ENCODE measurements around the gene KCNH8.

KCNH8 gene

GRCh38 chr3:19248143-19248542 lies 99.8 kb downstream of the KCNH8 start:
- Histone ChIP-seq H3K27ac (ENCODE audit: low read depth in 2 of 2, low read length in 2 of 2) (no peak overlapping the region), H3K4me3 (ENCODE audit: low read length in 2 of 2) (no peak overlapping the region), H3K9me3 (ENCODE audit: control insufficient read depth in 2 of 2, low read length in 2 of 2) (no peaks in the 10 kb centered on the region), H3K9ac (ENCODE audit: low read depth in 1 of 2, low read length in 2 of 2) (no peak overlapping the region), H3K27me3 (ENCODE audit: control insufficient read depth in 2 of 2, insufficient read depth in 2 of 2, low read length in 2 of 2) (no peaks in the 10 kb centered on the region), H3K4me1 (ENCODE audit: control insufficient read depth in 2 of 2, insufficient read depth in 2 of 2, low read length in 2 of 2) (no peaks in the 10 kb centered on the region), H3K36me3 (ENCODE audit: control insufficient read depth in 2 of 2, insufficient read depth in 2 of 2, low read length in 2 of 2) (no peaks in the 10 kb centered on the region)

- Histone ChIP-seq H3K4me3 (ENCODE audit: low read length in 2 of 2) (no peak overlapping the region), H3K27ac (ENCODE audit: low read depth in 2 of 2, low read length in 2 of 2) (no peak overlapping the region), H3K9ac (ENCODE audit: low read depth in 1 of 2, low read length in 2 of 2) (no peak overlapping the region), H3K4me1 (ENCODE audit: control insufficient read depth in 2 of 2, insufficient read depth in 2 of 2, low read length in 2 of 2) (no peaks in the 10 kb centered on the region), H3K36me3 (ENCODE audit: control insufficient read depth in 2 of 2, insufficient read depth in 2 of 2, low read length in 2 of 2) (no peaks in the 10 kb centered on the region), H3K9me3 (ENCODE audit: control insufficient read depth in 2 of 2, low read length in 2 of 2) (no peaks in the 10 kb centered on the region), H3K27me3 (ENCODE audit: control insufficient read depth in 2 of 2, insufficient read depth in 2 of 2, low read length in 2 of 2) (no peaks in the 10 kb centered on the region)
Observed at GRCh38 chr3:19248767-19249166, 100.5 kb downstream of the KCNH8 start.

- Histone ChIP-seq H3K4me3 (ENCODE audit: low read length in 2 of 2) (no peak overlapping the region), H3K36me3 (ENCODE audit: control insufficient read depth in 2 of 2, insufficient read depth in 2 of 2, low read length in 2 of 2) (no peaks in the 10 kb centered on the region), H3K27me3 (ENCODE audit: control insufficient read depth in 2 of 2, insufficient read depth in 2 of 2, low read length in 2 of 2) (no peaks in the 10 kb centered on the region), H3K27ac (ENCODE audit: low read depth in 2 of 2, low read length in 2 of 2) (no peak overlapping the region), H3K9me3 (ENCODE audit: control insufficient read depth in 2 of 2, low read length in 2 of 2) (peaks cover 0 to 3% of the 10 kb centered on the region in 2 donors), H3K9ac (ENCODE audit: low read depth in 1 of 2, low read length in 2 of 2) (no peak overlapping the region), H3K4me1 (ENCODE audit: control insufficient read depth in 2 of 2, insufficient read depth in 2 of 2, low read length in 2 of 2) (no peaks in the 10 kb centered on the region)
Observed at GRCh38 chr3:19250959-19251610, 102.8 kb downstream of the KCNH8 start.

- no peak overlapping the region for H3K9ac ChIP-seq (ENCODE audit: low read depth in 1 of 2, low read length in 2 of 2)
- H3K4me1 ChIP-seq (ENCODE audit: control insufficient read depth in 2 of 2, insufficient read depth in 2 of 2, low read length in 2 of 2), result no peaks in the 10 kb centered on the region
- peaks cover 0 to 3% of the 10 kb centered on the region in 2 donors for H3K9me3 ChIP-seq (ENCODE audit: control insufficient read depth in 2 of 2, low read length in 2 of 2)
- H3K27ac ChIP-seq (ENCODE audit: low read depth in 2 of 2, low read length in 2 of 2), result no peak overlapping the region
- H3K4me3 ChIP-seq (ENCODE audit: low read length in 2 of 2), result no peak overlapping the region
- H3K27me3 ChIP-seq (ENCODE audit: control insufficient read depth in 2 of 2, insufficient read depth in 2 of 2, low read length in 2 of 2), result no peaks in the 10 kb centered on the region
- no peaks in the 10 kb centered on the region for H3K36me3 ChIP-seq (ENCODE audit: control insufficient read depth in 2 of 2, insufficient read depth in 2 of 2, low read length in 2 of 2)
Observed at GRCh38 chr3:19254189-19254588, 105.9 kb downstream of the KCNH8 start.

- no peak overlapping the region for H3K4me3 ChIP-seq (ENCODE audit: low read length in 2 of 2)
- no peak overlapping the region for H3K9ac ChIP-seq (ENCODE audit: low read depth in 1 of 2, low read length in 2 of 2)
- no peaks in the 10 kb centered on the region for H3K4me1 ChIP-seq (ENCODE audit: control insufficient read depth in 2 of 2, insufficient read depth in 2 of 2, low read length in 2 of 2)
- H3K36me3 ChIP-seq (ENCODE audit: control insufficient read depth in 2 of 2, insufficient read depth in 2 of 2, low read length in 2 of 2), result no peaks in the 10 kb centered on the region
- peaks cover 0 to 3% of the 10 kb centered on the region in 2 donors for H3K9me3 ChIP-seq (ENCODE audit: control insufficient read depth in 2 of 2, low read length in 2 of 2)
- H3K27me3 ChIP-seq (ENCODE audit: control insufficient read depth in 2 of 2, insufficient read depth in 2 of 2, low read length in 2 of 2), result no peaks in the 10 kb centered on the region
- H3K27ac ChIP-seq (ENCODE audit: low read depth in 2 of 2, low read length in 2 of 2), result no peak overlapping the region
Observed at GRCh38 chr3:19254784-19255338, 106.6 kb downstream of the KCNH8 start.

GRCh38 chr3:19256313-19256712 lies 108.0 kb downstream of the KCNH8 start:
- Histone ChIP-seq H3K4me1 (ENCODE audit: control insufficient read depth in 2 of 2, insufficient read depth in 2 of 2, low read length in 2 of 2) (no peaks in the 10 kb centered on the region), H3K27me3 (ENCODE audit: control insufficient read depth in 2 of 2, insufficient read depth in 2 of 2, low read length in 2 of 2) (no peaks in the 10 kb centered on the region), H3K36me3 (ENCODE audit: control insufficient read depth in 2 of 2, insufficient read depth in 2 of 2, low read length in 2 of 2) (no peaks in the 10 kb centered on the region), H3K9me3 (ENCODE audit: control insufficient read depth in 2 of 2, low read length in 2 of 2) (peaks cover 0 to 3% of the 10 kb centered on the region in 2 donors), H3K4me3 (ENCODE audit: low read length in 2 of 2) (no peak overlapping the region), H3K9ac (ENCODE audit: low read depth in 1 of 2, low read length in 2 of 2) (no peak overlapping the region), H3K27ac (ENCODE audit: low read depth in 2 of 2, low read length in 2 of 2) (no peak overlapping the region)

GRCh38 chr3:19263606-19264005 lies 115.3 kb downstream of the KCNH8 start:
- no peak overlapping the region for H3K9ac ChIP-seq (ENCODE audit: low read depth in 1 of 2, low read length in 2 of 2)
- H3K27me3 ChIP-seq (ENCODE audit: control insufficient read depth in 2 of 2, insufficient read depth in 2 of 2, low read length in 2 of 2), result no peaks in the 10 kb centered on the region
- H3K9me3 ChIP-seq (ENCODE audit: control insufficient read depth in 2 of 2, low read length in 2 of 2), result no peaks in the 10 kb centered on the region
- H3K4me1 ChIP-seq (ENCODE audit: control insufficient read depth in 2 of 2, insufficient read depth in 2 of 2, low read length in 2 of 2), result no peaks in the 10 kb centered on the region
- H3K4me3 ChIP-seq (ENCODE audit: low read length in 2 of 2), result no peak overlapping the region
- no peaks in the 10 kb centered on the region for H3K36me3 ChIP-seq (ENCODE audit: control insufficient read depth in 2 of 2, insufficient read depth in 2 of 2, low read length in 2 of 2)
- H3K27ac ChIP-seq (ENCODE audit: low read depth in 2 of 2, low read length in 2 of 2), result no peak overlapping the region

- Histone ChIP-seq H3K27ac (ENCODE audit: low read depth in 2 of 2, low read length in 2 of 2) (no peak overlapping the region), H3K9me3 (ENCODE audit: control insufficient read depth in 2 of 2, low read length in 2 of 2) (no peaks in the 10 kb centered on the region), H3K36me3 (ENCODE audit: control insufficient read depth in 2 of 2, insufficient read depth in 2 of 2, low read length in 2 of 2) (no peaks in the 10 kb centered on the region), H3K4me1 (ENCODE audit: control insufficient read depth in 2 of 2, insufficient read depth in 2 of 2, low read length in 2 of 2) (no peaks in the 10 kb centered on the region), H3K27me3 (ENCODE audit: control insufficient read depth in 2 of 2, insufficient read depth in 2 of 2, low read length in 2 of 2) (no peaks in the 10 kb centered on the region), H3K9ac (ENCODE audit: low read depth in 1 of 2, low read length in 2 of 2) (no peak overlapping the region), H3K4me3 (ENCODE audit: low read length in 2 of 2) (no peak overlapping the region)
Observed at GRCh38 chr3:19264424-19264823, 116.1 kb downstream of the KCNH8 start.

- Histone ChIP-seq H3K9me3 (ENCODE audit: control insufficient read depth in 2 of 2, low read length in 2 of 2) (no peaks in the 10 kb centered on the region), H3K27me3 (ENCODE audit: control insufficient read depth in 2 of 2, insufficient read depth in 2 of 2, low read length in 2 of 2) (no peaks in the 10 kb centered on the region), H3K9ac (ENCODE audit: low read depth in 1 of 2, low read length in 2 of 2) (no peak overlapping the region), H3K4me1 (ENCODE audit: control insufficient read depth in 2 of 2, insufficient read depth in 2 of 2, low read length in 2 of 2) (no peaks in the 10 kb centered on the region), H3K36me3 (ENCODE audit: control insufficient read depth in 2 of 2, insufficient read depth in 2 of 2, low read length in 2 of 2) (no peaks in the 10 kb centered on the region), H3K27ac (ENCODE audit: low read depth in 2 of 2, low read length in 2 of 2) (no peak overlapping the region), H3K4me3 (ENCODE audit: low read length in 2 of 2) (no peak overlapping the region)
Observed at GRCh38 chr3:19267040-19267439, 118.7 kb downstream of the KCNH8 start.

GRCh38 chr3:19270481-19270880 lies 122.2 kb downstream of the KCNH8 start:
- Histone ChIP-seq H3K4me1 (ENCODE audit: control insufficient read depth in 2 of 2, insufficient read depth in 2 of 2, low read length in 2 of 2) (no peaks in the 10 kb centered on the region), H3K9me3 (ENCODE audit: control insufficient read depth in 2 of 2, low read length in 2 of 2) (no peaks in the 10 kb centered on the region), H3K4me3 (ENCODE audit: low read length in 2 of 2) (no peak overlapping the region), H3K27me3 (ENCODE audit: control insufficient read depth in 2 of 2, insufficient read depth in 2 of 2, low read length in 2 of 2) (no peaks in the 10 kb centered on the region), H3K36me3 (ENCODE audit: control insufficient read depth in 2 of 2, insufficient read depth in 2 of 2, low read length in 2 of 2) (no peaks in the 10 kb centered on the region), H3K9ac (ENCODE audit: low read depth in 1 of 2, low read length in 2 of 2) (no peak overlapping the region), H3K27ac (ENCODE audit: low read depth in 2 of 2, low read length in 2 of 2) (no peak overlapping the region)
